K562 (cell line): ENCODE results near the gene ATP6V0A4. TPM values are rescaled to one million over a fixed set of nuclear protein-coding genes. Genes with fewer than 3 reads are reported as not detected.
A peak's percentile ranks its signal among the peaks of the same experiment; 100 is the strongest.

Experiments
- ATAC-seq: fragments of 200-7000 bp; cut with Tn5 transposase; 3 replicates; pipeline ENCODE4 v1.9.1; 2020; ENCODE audit warnings: moderate library complexity
- BruUV-seq: library from RNA; stranded (reverse); fragments of 400-500 nt; replicated peaks from 2 replicates; lab custom pipeline; 2021; lab: Mats Ljungman, UMichigan
- CTCF ChIA-PET: fragments of 300-600 bp; formaldehyde crosslinking; extraction: SDS; loops from one replicate; lab custom pipeline; 2021; ENCODE audit warnings: low intra/inter-chr PET ratio; lab: Yijun Ruan, JAX
- POLR2A ChIA-PET: fragments of 300-600, 350-650 bp; sonication (Branson Sonifier 250); formaldehyde crosslinking; extraction: SDS; loops from one replicate; lab custom pipeline; 2021; ENCODE audit warnings: antibody characterized with exemption, inconsistent platforms; lab: Yijun Ruan, JAX
- DNase-seq, 4 experiments: peaks; one replicate each; pipeline versions ENCODE4 v3.0.0 to v3.0.0-alpha.2; 2011 to 2018; ENCODE audit warnings: low spot score in 3 of 4, mixed read lengths in 3 of 4; ENCODE audit errors: extremely low read depth in 1 of 4
- FAIRE-seq: peaks from 2 replicates; lab custom pipeline; 2011; peaks lifted over from hg19 to GRCh38; lab: Jason Lieb, UNC
- H2AFZ ChIP-seq: 2 replicates; pipeline ENCODE4 v1.6.0; 2011; ENCODE audit warnings: low read depth, low read length, control low read depth, inconsistent platforms
- H3K27ac ChIP-seq: fragments of 200-600 bp; 3 replicates; pipeline ENCODE4 v1.8.0; 2011; ENCODE audit warnings: low read depth, mild to moderate bottlenecking, control low read depth, inconsistent platforms, low read length, moderate library complexity, mixed read lengths; ENCODE audit errors: extremely low read depth
- H3K27me3 ChIP-seq, 2 experiments: fragments of 300-600 bp in 1 of 2; 2 replicates in 1 of 2; 3 replicates in 1 of 2; pipeline versions ENCODE4 v1.6.0 to v1.8.0; 2011; ENCODE audit warnings: inconsistent platforms in 2 of 2, low read length in 2 of 2, mild to moderate bottlenecking in 1 of 2, mixed read lengths in 1 of 2, moderate library complexity in 1 of 2; ENCODE audit not compliant: control insufficient read depth in 2 of 2, insufficient read depth in 2 of 2
- H3K36me3 ChIP-seq: fragments of 300-600 bp; 3 replicates; pipeline ENCODE4 v1.8.0; 2011; ENCODE audit warnings: mild to moderate bottlenecking, low read length, inconsistent platforms; ENCODE audit not compliant: control insufficient read depth, insufficient read depth
- H3K4me1 ChIP-seq, 2 experiments: fragments of 200-600 bp in 1 of 2; replicated peaks in 1 of 2; 2 replicates in 1 of 2; 3 replicates in 1 of 2; pipeline versions ENCODE4 v1.5.1 to v1.8.0; 2011; ENCODE audit warnings: inconsistent platforms in 2 of 2, low read length in 2 of 2, mild to moderate bottlenecking in 1 of 2, mixed read lengths in 1 of 2, moderate library complexity in 1 of 2; ENCODE audit not compliant: control insufficient read depth in 2 of 2, insufficient read depth in 2 of 2
- H3K4me2 ChIP-seq: 2 replicates; pipeline ENCODE4 v1.6.1; 2011; ENCODE audit warnings: low read length, control low read depth, inconsistent platforms, mixed read lengths; ENCODE audit not compliant: insufficient read depth
- H3K4me3 ChIP-seq: fragments of 200-600 bp; sonication (generic), shearing (Covaris generic); 2 replicates; pipeline ENCODE4 v1.5.1; 2016; ENCODE audit warnings: control low read depth, inconsistent platforms
- H3K79me2 ChIP-seq: fragments of 200-600 bp; 3 replicates; pipeline ENCODE4 v1.8.0; 2011; ENCODE audit warnings: low read length, inconsistent platforms; ENCODE audit not compliant: control insufficient read depth, insufficient read depth
- H3K9ac ChIP-seq, 2 experiments: 2 replicates each; pipeline versions ENCODE4 v1.6.0 to v1.6.1; 2011; ENCODE audit warnings: low read depth in 2 of 2, low read length in 2 of 2, control low read depth in 1 of 2, inconsistent platforms in 1 of 2, mild to moderate bottlenecking in 1 of 2, mixed read lengths in 1 of 2; ENCODE audit not compliant: insufficient read depth in 1 of 2
- H3K9me1 ChIP-seq: one replicate; pipeline ENCODE4 v1.6.0; 2011; ENCODE audit warnings: inconsistent platforms, mild to moderate bottlenecking, low read length, moderate library complexity; ENCODE audit not compliant: control insufficient read depth, insufficient read depth
- H3K9me3 ChIP-seq: replicated peaks from 2 replicates; pipeline ENCODE4 v1.5.1; 2011; ENCODE audit warnings: low read depth, low read length, inconsistent platforms; ENCODE audit not compliant: control insufficient read depth, insufficient read depth
- H4K20me1 ChIP-seq: replicated peaks from 2 replicates; pipeline ENCODE4 v1.6.1; 2011; ENCODE audit warnings: low read length, inconsistent platforms, mixed read lengths; ENCODE audit not compliant: control insufficient read depth, insufficient read depth
- ASH1L ChIP-seq: fragments of 450-650 bp; IDR thresholded peaks from 2 replicates; pipeline ENCODE4 v1.6.1; 2018; ENCODE audit warnings: borderline replicate concordance, mild to moderate bottlenecking, low read depth; ENCODE audit not compliant: partially characterized antibody
- CEBPB ChIP-seq: fragments of 450-650 bp; IDR thresholded peaks from 2 replicates; pipeline ENCODE4 v1.6.1; 2016; ENCODE audit warnings: missing genetic modification characterization, missing compliant biosample characterization
- CEBPG ChIP-seq, 3 experiments: fragments of 200-800 bp in 1 of 3; sonication (Bioruptor generic) in 1 of 3; sonication (generic) in 1 of 3; formaldehyde crosslinking in 1 of 3; IDR thresholded peaks in 2 of 3; conservative IDR thresholded peaks in 1 of 3; 2 replicates each; pipeline versions ENCODE4 v1.6.1 to v1.8.0; 2016 to 2022; ENCODE audit warnings: missing compliant biosample characterization in 2 of 3, missing genetic modification characterization in 2 of 3, mild to moderate bottlenecking in 1 of 3, missing genetic modification reagents in 1 of 3
- FUS ChIP-seq: fragments of 200-400 bp; formaldehyde crosslinking; optimal IDR thresholded peaks from 2 replicates; pipeline ENCODE3; 2017; ENCODE audit warnings: low read depth, low read length
- WGBS: fragments of 100-300 bp; shearing (Covaris generic); methylation state at CpG from one replicate; pipeline ENCODE4 v1.1.6; 2016; ENCODE audit warnings: low coverage, mixed read lengths; ENCODE audit not compliant: insufficient coverage; ENCODE audit errors: missing lambda C conversion rate; 5-methylcytosine and 5-hydroxymethylcytosine counted together
- in situ Hi-C: fragments of 300-500 bp; cut with MboI; formaldehyde crosslinking; loops from 4 replicates; pipeline ENCODE4 v1.15.0; 2018; ENCODE audit warnings: inconsistent platforms, mixed read lengths
- intact Hi-C: fragments of 100-400 bp; cut with micrococcal nuclease; formaldehyde crosslinking; loops from 2 replicates; pipeline ENCODE4 v1.14.2; 2022
- polyA plus RNA-seq, 8 experiments: library from polyadenylated mRNA; depleted of rRNA in 4 of 8; stranded (reverse) in 5 of 8; unstranded in 3 of 8; fragments of >200 nt; fragmentation: Nextera tagmentation in 2 of 8; fragmentation: Illumina TruSeq in 1 of 8; extraction: Ambion mirVana in 2 of 8; extraction: Trizol in 1 of 8; gene quantifications; 2 replicates each; pipeline versions ENCODE4 v1.2.1 to v1.2.3, GENCODE V29; 2011 to 2014; ENCODE audit warnings: inconsistent platforms in 1 of 8, missing spikeins in 1 of 8
- total RNA-seq, 7 experiments: library from RNA; depleted of rRNA in 6 of 7; stranded (reverse); fragments of >200 nt in 6 of 7; fragmentation: Illumina TruSeq in 2 of 7; extraction: Trizol in 2 of 7; gene quantifications; 2 replicates each; pipeline versions ENCODE4 v1.2.1 to v1.2.3, GENCODE V29; 2011 to 2021; ENCODE audit warnings: low replicate concordance in 1 of 7
- TF ChIP-seq, protein P1 (sequence below), 2 experiments: fragments of 450-650 bp in 1 of 2; sonication (generic) in 1 of 2; formaldehyde crosslinking in 1 of 2; IDR thresholded peaks in 1 of 2; conservative IDR thresholded peaks in 1 of 2; 2 replicates each; pipeline versions ENCODE4 v1.6.1 to v1.8.1; 2016 to 2023; ENCODE audit warnings: mild to moderate bottlenecking in 2 of 2, moderate library complexity in 2 of 2, inconsistent platforms in 1 of 2, missing genetic modification reagents in 1 of 2

The ATP6V0A4 gene
- total and polyA plus RNA-seq, 9 of the 15 experiments (the other 6 are each of a cell fraction or from before 2014, with no cell fraction given), result 0.03 TPM; not detected in 8

DNA sequence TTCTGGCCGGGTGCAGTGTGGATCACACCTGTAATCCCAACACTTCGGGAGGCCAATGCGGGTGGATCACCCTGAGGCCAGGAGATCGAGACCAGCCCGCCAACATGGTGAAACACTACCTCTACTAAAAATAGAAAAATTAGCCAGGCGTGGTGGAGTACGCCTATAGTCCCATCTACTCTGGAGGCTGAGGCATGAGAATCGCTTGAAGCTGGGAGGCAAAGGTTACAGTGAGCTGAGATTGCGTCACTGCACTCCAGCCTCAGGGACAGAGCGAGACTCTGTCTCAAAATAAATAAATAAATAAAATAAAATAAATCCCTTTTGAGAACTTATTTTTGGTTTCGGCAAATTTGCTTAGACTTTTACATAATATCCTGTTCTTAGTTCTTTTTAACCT is 31.3 kb upstream of the ATP6V0A4 start:
- in situ Hi-C loops (no loop called here), intact Hi-C loops (no loop called here)
- Histone ChIP-seq H3K4me3 (no peak overlapping the region), H4K20me1 (no peaks in the 10 kb centered on the region; the same call in 1 of the 2 replicates), H3K9me1 (no peaks in the 10 kb centered on the region), H3K9ac (no peak overlapping the region), H3K36me3 (no peaks in the 10 kb centered on the region), H3K4me1 (no peaks in the 10 kb centered on the region), H3K4me2 (no peak overlapping the region), H2AFZ (no peak overlapping the region), H3K9me3 (no peaks in the 10 kb centered on the region), H3K79me2 (no peaks in the 10 kb centered on the region), H3K27ac (no peak overlapping the region), H3K27me3 (peaks cover 46 to 53% of the 10 kb centered on the region in 2 experiments)
- no peak for ATAC-seq
- CTCF ChIA-PET, result no interaction called here
- 1% methylated on average over 11 of the region's 11 CpGs for whole genome bisulfite sequencing
- no TSS peak for BruUV-seq
- no peak for FAIRE-seq
- POLR2A ChIA-PET, result interaction anchor here (0.6 to 1.7 kb wide), 5 partner anchors 8 to 1132 kb away, joined by 3 to 5 read pairs (median 3); no protein-coding TSS in a partner anchor
- peak; percentile 66 for TF ChIP-seq CEBPB (tag)
- no peak for TF ChIP-seq FUS
- TF ChIP-seq, protein P1, sequence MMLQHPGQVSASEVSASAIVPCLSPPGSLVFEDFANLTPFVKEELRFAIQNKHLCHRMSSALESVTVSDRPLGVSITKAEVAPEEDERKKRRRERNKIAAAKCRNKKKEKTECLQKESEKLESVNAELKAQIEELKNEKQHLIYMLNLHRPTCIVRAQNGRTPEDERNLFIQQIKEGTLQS (IDR thresholded peaks at IDR 0.05), result peak; percentile 64
- TF ChIP-seq, protein P1 (CRISPR knock-in tag; conservative IDR thresholded peaks at IDR 0.05), result no peak
- TF ChIP-seq ASH1L, result no peak
- no peak for TF ChIP-seq CEBPG (CRISPR knock-in tag; IDR thresholded peaks at IDR 0.05)
- TF ChIP-seq CEBPG (tag; conservative IDR thresholded peaks at IDR 0.05 in 1 of 2, IDR thresholded peaks at IDR 0.05 in 1 of 2), result peak; percentile 52 to 78; a peak in 3 of 4 replicates
- no peak for DNase-seq
